Natural killer cell (primary cell): ENCODE results near the gene ZNF398. TPM values are rescaled to one million over a fixed set of nuclear protein-coding genes. Genes with fewer than 3 reads are reported as not detected.

Source experiments
- ATAC-seq, 3 donors: fragments of 150-1000 bp in 2 of 3; fragments of 200-7000 bp in 1 of 3; cut with Tn5 transposase; 1 replicate in 1 of 3; 2 replicates in 2 of 3; pipeline ENCODE4 v1.10.0; 2021; ENCODE audit warnings: mild to moderate bottlenecking in 2 of 3, moderate library complexity in 2 of 3
- DNase-seq, 2 donors: peaks; one replicate each; pipeline versions ENCODE4 v3.0.0 to v3.0.0-alpha.2; 2013 to 2021; ENCODE audit warnings: mixed read lengths in 1 of 2
- H3K27ac ChIP-seq: one replicate; pipeline ENCODE4 v1.5.1; 2013; ENCODE audit warnings: mild to moderate bottlenecking, low read length
- H3K27me3 ChIP-seq: one replicate; pipeline ENCODE4 v1.6.1; 2013; ENCODE audit warnings: low read length; ENCODE audit not compliant: control insufficient read depth, insufficient read depth
- H3K36me3 ChIP-seq: one replicate; pipeline ENCODE4 v1.6.1; 2013; ENCODE audit warnings: low read length; ENCODE audit not compliant: control insufficient read depth, insufficient read depth
- H3K4me1 ChIP-seq: one replicate; pipeline ENCODE4 v1.6.1; 2013; ENCODE audit warnings: low read length; ENCODE audit not compliant: control insufficient read depth, insufficient read depth
- H3K4me3 ChIP-seq: one replicate; pipeline ENCODE4 v1.5.1; 2013; ENCODE audit warnings: low read length
- H3K9me3 ChIP-seq: one replicate; pipeline ENCODE4 v1.6.1; 2013; ENCODE audit warnings: low read length; ENCODE audit not compliant: control insufficient read depth, insufficient read depth
- H3K27ac Mint-ChIP-seq, 2 donors: one replicate each; pipeline ENCODE4 v1.8.0; 2022; ENCODE audit warnings: mild to moderate bottlenecking in 2 of 2, mixed read lengths in 2 of 2, moderate library complexity in 1 of 2
- H3K27me3 Mint-ChIP-seq, 2 donors: one replicate each; pipeline ENCODE4 v1.8.0; 2022; ENCODE audit warnings: low read depth in 2 of 2, mixed read lengths in 2 of 2
- H3K36me3 Mint-ChIP-seq: one replicate; pipeline ENCODE4 v1.8.0; 2022; ENCODE audit warnings: mixed read lengths
- H3K4me1 Mint-ChIP-seq, 2 donors: one replicate each; pipeline ENCODE4 v1.8.0; 2022; ENCODE audit warnings: mixed read lengths in 2 of 2
- H3K4me3 Mint-ChIP-seq: one replicate; pipeline ENCODE4 v1.8.0; 2022; ENCODE audit warnings: mild to moderate bottlenecking, moderate library complexity, mixed read lengths
- H3K9me3 Mint-ChIP-seq, 2 donors: one replicate each; pipeline ENCODE4 v1.8.0; 2022; ENCODE audit warnings: mixed read lengths in 2 of 2
- WGBS: methylation state at CpG from one replicate; pipeline ENCODE4 v1.1.7; 2013; ENCODE audit warnings: missing lambda C conversion rate; ENCODE audit not compliant: insufficient coverage; 5-methylcytosine and 5-hydroxymethylcytosine counted together
- intact Hi-C: fragments of 100-400 bp; cut with micrococcal nuclease; formaldehyde crosslinking; loops from one replicate; pipeline ENCODE4 v1.14.2; 2022
- total RNA-seq, 4 donors: library from RNA; stranded (reverse); fragments of 120-200 nt in 1 of 4; gene quantifications; one replicate each; pipeline versions ENCODE4 v1.2.3 to v1.2.4, GENCODE V29; 2013 to 2022
- TF ChIP-seq, protein P1 (sequence below): fragments of 200-600 bp; IDR thresholded peaks from one replicate; pipeline ENCODE4 v1.8.0; 2022; ENCODE audit warnings: antibody characterized with exemption

The ZNF398 gene
- total RNA-seq, 3 donors from 2014 or later (not counting 1 experiment from before 2014, with no cell fraction given), result 14.8 to 18.5 (median 18.5) TPM

GRCh38 chr7:149126662-149127266, 20.5 kb upstream of the ZNF398 start:
- TF ChIP-seq, protein P1, sequence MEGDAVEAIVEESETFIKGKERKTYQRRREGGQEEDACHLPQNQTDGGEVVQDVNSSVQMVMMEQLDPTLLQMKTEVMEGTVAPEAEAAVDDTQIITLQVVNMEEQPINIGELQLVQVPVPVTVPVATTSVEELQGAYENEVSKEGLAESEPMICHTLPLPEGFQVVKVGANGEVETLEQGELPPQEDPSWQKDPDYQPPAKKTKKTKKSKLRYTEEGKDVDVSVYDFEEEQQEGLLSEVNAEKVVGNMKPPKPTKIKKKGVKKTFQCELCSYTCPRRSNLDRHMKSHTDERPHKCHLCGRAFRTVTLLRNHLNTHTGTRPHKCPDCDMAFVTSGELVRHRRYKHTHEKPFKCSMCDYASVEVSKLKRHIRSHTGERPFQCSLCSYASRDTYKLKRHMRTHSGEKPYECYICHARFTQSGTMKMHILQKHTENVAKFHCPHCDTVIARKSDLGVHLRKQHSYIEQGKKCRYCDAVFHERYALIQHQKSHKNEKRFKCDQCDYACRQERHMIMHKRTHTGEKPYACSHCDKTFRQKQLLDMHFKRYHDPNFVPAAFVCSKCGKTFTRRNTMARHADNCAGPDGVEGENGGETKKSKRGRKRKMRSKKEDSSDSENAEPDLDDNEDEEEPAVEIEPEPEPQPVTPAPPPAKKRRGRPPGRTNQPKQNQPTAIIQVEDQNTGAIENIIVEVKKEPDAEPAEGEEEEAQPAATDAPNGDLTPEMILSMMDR, result no peak
- H3K27ac ChIP-seq, result peak overlapping the region; percentile 79
- peak overlapping the region; percentile 100 for H3K4me3 Mint-ChIP-seq
- peaks cover 0 to 4% of the 10 kb centered on the region in 2 donors for H3K9me3 Mint-ChIP-seq
- no peaks in the 10 kb centered on the region for H3K27me3 Mint-ChIP-seq
- H3K4me3 ChIP-seq, result peak overlapping the region; percentile 100
- peaks cover 25 to 36% of the 10 kb centered on the region in 2 donors for H3K4me1 Mint-ChIP-seq
- peak overlapping the region; percentile 89 to 98 for H3K27ac Mint-ChIP-seq
- peak; percentile 59 to 67 for DNase-seq
- 0% methylated on average over 48 of the region's 48 CpGs for WGBS
- peaks cover 17% of the 10 kb centered on the region for H3K4me1 ChIP-seq
- peaks cover 11% of the 10 kb centered on the region for H3K36me3 ChIP-seq
- peaks cover 14% of the 10 kb centered on the region for H3K9me3 ChIP-seq
- ATAC-seq, result peak; percentile 48 to 59 (median 48)
- intact Hi-C loops, result loop anchor here (1.0 kb wide), 2 partner anchors 21 to 36 kb away; partner anchors contain the start of genes ZNF398 and ZNF786
- H3K27me3 ChIP-seq, result no peaks in the 10 kb centered on the region
- peaks cover 10% of the 10 kb centered on the region for H3K36me3 Mint-ChIP-seq

DNA sequence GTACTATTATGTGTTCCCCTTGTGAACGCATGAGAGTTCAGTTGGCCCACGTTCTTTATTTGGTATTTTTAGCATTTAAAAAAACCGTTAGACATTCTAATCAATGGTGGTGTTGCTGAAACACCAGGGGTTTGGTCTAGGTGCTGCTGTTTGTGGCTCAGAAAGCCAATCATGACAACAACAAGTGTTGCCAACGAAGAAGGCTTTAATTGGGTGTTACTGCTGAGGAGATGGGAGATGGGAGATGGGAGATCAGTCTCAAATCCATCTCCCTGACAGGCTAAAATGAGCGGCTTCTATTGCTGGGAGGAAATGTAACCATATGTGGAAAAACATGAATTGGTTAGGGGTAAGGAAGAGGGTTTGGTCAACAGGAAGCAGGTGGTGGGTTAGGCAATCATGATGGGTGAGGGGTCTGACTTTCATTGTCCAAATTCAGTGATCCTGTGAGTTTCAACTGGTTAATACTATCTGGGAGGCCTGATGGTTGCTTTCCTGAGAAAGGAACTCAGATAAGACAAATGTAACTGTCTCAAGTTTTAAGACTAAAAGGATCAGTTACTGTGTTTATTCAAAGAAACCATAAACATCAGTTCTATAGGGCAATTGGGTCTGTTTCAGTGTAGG, 16.6 kb upstream of the ZNF398 start:
- Histone ChIP-seq H3K4me3 (no peak overlapping the region), H3K9me3 (peaks cover 14% of the 10 kb centered on the region), H3K27ac (no peak overlapping the region), H3K36me3 (peaks cover 11% of the 10 kb centered on the region), H3K27me3 (no peaks in the 10 kb centered on the region), H3K4me1 (peaks cover 12% of the 10 kb centered on the region)
- Mint-ChIP-seq H3K27ac (peak overlapping the region in 1 of 2 donors; percentile 16), H3K4me1 (peaks cover 13 to 24% of the 10 kb centered on the region in 2 donors), H3K27me3 (no peaks in the 10 kb centered on the region), H3K9me3 (peaks cover 0 to 4% of the 10 kb centered on the region in 2 donors), H3K4me3 (no peak overlapping the region), H3K36me3 (peaks cover 10% of the 10 kb centered on the region)
- intact Hi-C loops, result no loop called here
- ATAC-seq (no peak), DNase-seq (no peak)
- WGBS, result 96% methylated on average over 5 of the region's 5 CpGs
- TF ChIP-seq, protein P1, result no peak

- Mint-ChIP-seq H3K27me3 (no peaks in the 10 kb centered on the region), H3K27ac (no peak overlapping the region), H3K4me1 (peaks cover 0 to under 1% of the 10 kb centered on the region in 2 donors), H3K36me3 (peaks cover 10% of the 10 kb centered on the region), H3K9me3 (peaks cover 0 to 4% of the 10 kb centered on the region in 2 donors), H3K4me3 (no peak overlapping the region)
- no peak overlapping the region for H3K4me3 ChIP-seq
- intact Hi-C loops, result no loop called here
- no peaks in the 10 kb centered on the region for H3K27me3 ChIP-seq
- H3K4me1 ChIP-seq, result no peaks in the 10 kb centered on the region
- DNase-seq (no peak), ATAC-seq (no peak)
- H3K9me3 ChIP-seq, result peaks cover 14% of the 10 kb centered on the region
- no peak overlapping the region for H3K27ac ChIP-seq
- TF ChIP-seq, protein P1, result no peak
- 100% methylated on average over 2 of the region's 2 CpGs for WGBS
- peaks cover 11% of the 10 kb centered on the region for H3K36me3 ChIP-seq
Observed at GRCh38 chr7:149133028-149133710, 14.1 kb upstream of the ZNF398 start.
